ENCODE data around the gene TUBGCP6.

- TF ChIP-seq CTCF (IDR thresholded peaks at IDR 0.05 in 2 of 3, conservative IDR thresholded peaks at IDR 0.05 in 1 of 3; ENCODE audit: control insufficient read depth in 2 of 3, extremely low read depth in 1 of 3, insufficient read depth in 1 of 3, low read depth in 3 of 3, low read length in 3 of 3) (no peak), NRF1 (conservative IDR thresholded peaks at IDR 0.05; ENCODE audit: low read depth, low read length) (no peak), ZZZ3 (IDR thresholded peaks at IDR 0.05; ENCODE audit: control insufficient read depth, insufficient read length, low read depth) (no peak), LARP7 (IDR thresholded peaks at IDR 0.05) (no peak), ZNF274 (IDR thresholded peaks at IDR 0.05; ENCODE audit: insufficient read depth, insufficient read length) (no peak), NFXL1 (IDR thresholded peaks at IDR 0.05; ENCODE audit: borderline replicate concordance) (no peak)
Observed at GRCh38 chr22:50217543-50218152, 27.2 kb downstream of the TUBGCP6 start.
